Stimulated activated CD8-positive, alpha-beta memory T cell treated with anti-CD3 and anti-CD28 coated beads, Interleukin-15, amount 100 ng/mL, for 1 hour (primary cell): Measurements from ENCODE around the gene MIDN.

Source experiments
- DNase-seq: peaks from one replicate; pipeline ENCODE4 v3.0.0-alpha.2; 2020; ENCODE audit warnings: low read depth

The MIDN gene

DNA sequence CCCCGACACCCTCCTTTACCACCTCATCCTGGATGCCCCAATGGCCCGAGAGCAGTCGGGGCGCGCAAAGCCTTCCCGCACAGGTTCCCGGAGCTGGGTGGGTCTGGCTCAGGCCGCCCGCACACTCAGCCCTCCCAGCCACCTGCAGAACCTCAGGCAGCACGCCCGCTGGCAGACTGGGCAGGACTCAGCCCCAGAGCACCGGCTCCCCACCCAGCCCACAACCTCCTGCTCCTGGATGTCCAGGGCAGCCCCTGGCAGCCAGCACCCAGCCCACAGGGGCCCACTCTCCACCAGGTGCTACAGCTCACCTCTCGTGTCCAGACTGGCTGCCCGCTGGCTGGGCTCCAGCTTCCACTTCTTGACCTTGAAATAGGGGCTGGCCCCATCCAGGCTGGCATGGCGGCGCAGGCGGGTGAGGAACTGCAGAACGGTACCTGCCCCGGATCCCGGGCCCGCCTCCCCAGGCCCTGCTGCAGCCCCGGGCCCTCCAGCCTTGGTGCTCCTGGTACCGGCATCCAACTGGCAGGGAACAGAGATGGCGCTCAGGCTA is 15.2 kb upstream of the MIDN start:
- no peak for DNase-seq

GRCh38 chr19:1234051-1234954 is 14.1 kb upstream of the MIDN start:
- DNase-seq, result no peak

DNA sequence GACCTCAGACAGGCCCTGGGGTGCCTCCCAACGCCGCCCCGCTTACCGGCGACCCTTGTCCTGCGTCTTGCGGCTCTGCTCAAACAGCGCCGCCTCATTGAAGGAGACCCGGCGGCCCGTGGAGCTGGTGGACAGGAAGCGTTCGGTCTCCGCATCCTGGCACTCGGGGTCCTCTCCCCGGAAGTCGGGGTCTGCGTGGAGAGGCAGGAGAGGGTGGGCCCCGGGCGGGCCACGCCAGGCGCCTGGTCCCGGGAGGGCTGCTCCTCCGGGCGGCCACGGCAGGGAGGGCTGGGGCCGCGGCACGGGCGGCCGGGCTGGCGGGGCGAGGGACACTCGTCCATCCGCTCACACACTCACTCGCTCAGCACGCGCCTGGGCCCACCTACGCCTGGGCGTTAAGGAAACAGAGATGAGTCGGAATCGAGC is 13.4 kb upstream of the MIDN start:
- no peak for DNase-seq

DNA sequence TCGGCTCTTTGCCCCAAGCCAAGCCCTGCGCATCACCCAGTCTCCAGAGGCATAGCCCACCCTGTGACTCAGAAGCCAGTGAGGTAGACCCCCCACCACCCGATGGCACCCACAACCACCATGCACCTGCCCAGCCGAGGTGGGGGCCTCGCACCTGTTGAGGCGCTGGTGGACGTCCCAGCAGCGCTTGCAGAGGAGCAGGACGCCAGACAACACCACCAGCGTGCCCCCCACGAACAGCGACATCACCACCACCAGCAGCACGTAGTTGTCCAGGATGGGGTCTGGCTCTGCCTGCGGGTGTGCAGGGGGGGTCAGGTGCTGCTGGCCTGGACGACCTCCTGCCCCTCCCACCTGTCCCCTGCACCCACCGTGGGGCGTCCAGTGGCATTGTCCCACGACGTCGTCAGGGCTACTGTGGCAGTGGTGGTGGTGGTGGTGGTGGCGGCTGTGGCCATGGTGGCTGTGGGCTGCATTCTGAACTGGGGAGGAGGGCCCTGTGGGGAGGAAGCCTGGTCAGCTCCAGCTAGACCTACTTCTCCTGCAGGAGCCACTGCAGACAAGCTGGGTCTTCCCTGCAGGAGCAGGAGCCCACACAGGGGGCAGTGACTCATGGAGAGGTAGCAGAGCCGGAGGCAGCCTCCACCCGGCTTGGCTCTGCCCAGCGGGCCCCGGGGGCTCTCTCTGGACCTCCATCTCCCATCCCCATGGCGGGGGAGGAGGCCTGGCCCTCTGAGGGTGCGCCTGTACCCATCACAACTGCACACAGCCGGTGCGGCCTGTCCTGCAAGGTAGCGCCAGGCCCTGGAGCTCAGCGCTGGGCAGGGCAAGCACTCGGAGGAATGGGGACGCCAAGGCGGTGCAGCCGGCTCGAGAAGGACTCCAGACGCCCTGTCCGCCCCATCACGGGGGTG is 12.5 kb upstream of the MIDN start:
- no peak for DNase-seq

- DNase-seq, result no peak
Measured at GRCh38 chr19:1236576-1236975, 11.8 kb upstream of the MIDN start.

GRCh38 chr19:1237027-1237659 is 11.2 kb upstream of the MIDN start:
- no peak for DNase-seq

- DNase-seq, result no peak
Measured at GRCh38 chr19:1237754-1238368, 10.5 kb upstream of the MIDN start, which contains the start of gene CBARP. Gene CBARP, minus strand, starts transcription at chr19:1238005. Its CDS starts 1,905 bp downstream, at chr19:1236100.

- DNase-seq, result no peak
Measured at GRCh38 chr19:1238369-1239303, 9.7 kb upstream of the MIDN start.

DNA sequence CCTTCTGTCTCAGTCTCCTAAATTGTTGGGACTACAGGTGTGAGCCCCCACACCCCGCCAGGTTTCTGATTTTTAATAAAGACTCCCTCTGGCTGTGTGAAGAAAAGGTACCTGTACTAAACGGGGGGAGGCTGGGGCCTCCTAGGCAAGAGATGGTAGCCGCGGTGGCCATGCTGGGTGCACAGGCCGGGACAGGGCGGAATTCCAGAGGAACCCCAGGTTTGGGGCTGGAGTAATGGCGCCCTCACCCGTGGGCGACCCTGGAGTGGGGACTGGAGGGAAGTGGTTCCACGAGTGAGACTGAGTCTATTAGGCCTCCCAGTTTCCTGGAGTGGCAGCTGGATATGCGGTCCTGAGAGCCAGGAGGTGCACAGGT is 9.0 kb upstream of the MIDN start:
- no peak for DNase-seq

- peak; percentile 71 for DNase-seq
Measured at GRCh38 chr19:1239796-1240737, 8.3 kb upstream of the MIDN start.

DNA sequence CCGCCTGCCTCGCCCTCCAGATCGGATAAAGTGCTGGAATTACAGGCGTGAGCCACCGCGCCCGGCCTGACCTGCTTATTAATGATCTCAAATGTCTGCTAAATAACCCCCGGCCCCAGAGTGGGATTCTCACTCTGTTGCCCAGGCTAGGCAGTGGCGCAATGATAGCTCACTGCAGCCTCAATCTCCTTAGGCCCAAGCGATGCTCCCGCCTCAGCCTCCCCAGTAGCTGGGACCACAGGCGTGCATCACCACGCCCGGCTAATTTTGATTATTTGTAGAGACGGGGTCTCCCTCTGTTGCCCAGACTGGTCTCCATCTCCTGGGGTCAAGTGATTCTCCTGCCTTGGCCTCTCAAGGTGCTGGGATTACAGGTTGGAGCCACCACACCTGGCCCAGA is 7.5 kb upstream of the MIDN start:
- DNase-seq, result no peak

- DNase-seq, result peak; percentile 79
Measured at GRCh38 chr19:1241417-1242095, 6.8 kb upstream of the MIDN start, which contains the start of gene ATP5F1D. Gene ATP5F1D, plus strand, starts transcription at chr19:1241751. Its CDS starts 100 bp downstream, at chr19:1241851.

- peak; percentile 79 for DNase-seq
Measured at GRCh38 chr19:1243768-1244692, 4.4 kb upstream of the MIDN start.

- DNase-seq, result no peak
Measured at GRCh38 chr19:1244693-1245451, 3.5 kb upstream of the MIDN start.

GRCh38 chr19:1245494-1246264 is 2.7 kb upstream of the MIDN start:
- no peak for DNase-seq
